K562 (cell line): ENCODE data around the gene ZDHHC6. TPM values are rescaled to one million over a fixed set of nuclear protein-coding genes. Genes with fewer than 3 reads are reported as not detected.

Source experiments
- BMI1 ChIP-seq: fragments of 150-350 bp; IDR thresholded peaks from 2 replicates; pipeline ENCODE4 v1.6.1; 2014; ENCODE audit warnings: low read length
- CBFA2T2 ChIP-seq: fragments of 450-650 bp; conservative IDR thresholded peaks from 2 replicates; pipeline ENCODE4 v1.6.1; 2017; ENCODE audit warnings: mild to moderate bottlenecking
- CBX2 ChIP-seq: fragments of 200-600 bp; sonication (generic); IDR thresholded peaks from one replicate; pipeline ENCODE4 v1.6.1; 2012; ENCODE audit warnings: mild to moderate bottlenecking, low read length, inconsistent platforms; ENCODE audit not compliant: insufficient read depth, poor library complexity, severe bottlenecking
- COPS2 ChIP-seq: fragments of 450-650 bp; conservative IDR thresholded peaks from 2 replicates; pipeline ENCODE4 v1.6.1; 2016; ENCODE audit warnings: mild to moderate bottlenecking, moderate library complexity
- GTF2B ChIP-seq: IDR thresholded peaks from 2 replicates; pipeline ENCODE4 v1.6.1; 2011; ENCODE audit not compliant: insufficient read length; ENCODE audit errors: extremely low read depth
- HINFP ChIP-seq: fragments of 450-650 bp; conservative IDR thresholded peaks from 2 replicates; pipeline ENCODE4 v1.6.1; 2016; ENCODE audit warnings: missing genetic modification characterization, low read depth, mild to moderate bottlenecking, control low read depth, missing compliant biosample characterization
- MYNN ChIP-seq, 2 experiments: sonication (generic); formaldehyde crosslinking in 1 of 2; IDR thresholded peaks; 2 replicates each; pipeline versions ENCODE4 v1.5.0 to v1.6.1; 2016 to 2020; ENCODE audit warnings: antibody characterized with exemption in 1 of 2, missing genetic modification reagents in 1 of 2
- NEUROD1 ChIP-seq: fragments of 150-350 bp; IDR thresholded peaks from 2 replicates; pipeline ENCODE4 v1.6.1; 2014; ENCODE audit warnings: borderline replicate concordance, low read length, low read depth; ENCODE audit not compliant: partially characterized antibody
- NFIC ChIP-seq: fragments of 450-650 bp; IDR thresholded peaks from 2 replicates; pipeline ENCODE4 v1.6.1; 2017; ENCODE audit warnings: mild to moderate bottlenecking, inconsistent platforms
- NRF1 ChIP-seq, 2 experiments: fragments of 450-650 bp; IDR thresholded peaks in 1 of 2; conservative IDR thresholded peaks in 1 of 2; 2 replicates each; pipeline ENCODE4 v1.6.1; 2014; ENCODE audit warnings: mild to moderate bottlenecking in 2 of 2
- PRPF4 ChIP-seq: fragments of 200-400 bp; formaldehyde crosslinking; IDR thresholded peaks from one replicate; pipeline ENCODE4 v1.6.1; 2017; ENCODE audit warnings: low read length, low read depth, mild to moderate bottlenecking; ENCODE audit not compliant: insufficient read depth, poor library complexity, severe bottlenecking
- RAD51 ChIP-seq: fragments of 450-650 bp; IDR thresholded peaks from 2 replicates; pipeline ENCODE4 v1.7.1; 2016; ENCODE audit warnings: low read depth, mild to moderate bottlenecking, borderline replicate concordance
- SETDB1 ChIP-seq: IDR thresholded peaks from one replicate; pipeline ENCODE4 v1.6.1; 2012; ENCODE audit warnings: low read length, control low read depth, inconsistent platforms
- SIRT6 ChIP-seq: IDR thresholded peaks from one replicate; pipeline ENCODE4 v1.6.1; 2012; ENCODE audit warnings: low read depth, mild to moderate bottlenecking, control low read depth, inconsistent platforms, low read length, moderate library complexity
- SMC3 ChIP-seq: conservative IDR thresholded peaks from 2 replicates; pipeline ENCODE4 v1.6.1; 2011; ENCODE audit warnings: low read depth, low read length, improper control_type of control experiment; ENCODE audit not compliant: insufficient read depth
- SRSF9 ChIP-seq: fragments of 200-400 bp; formaldehyde crosslinking; IDR thresholded peaks from 2 replicates; pipeline ENCODE4 v1.6.1; 2017; ENCODE audit warnings: low read depth, low read length, borderline replicate concordance
- TFAP4 ChIP-seq: sonication (generic); formaldehyde crosslinking; IDR thresholded peaks from 2 replicates; pipeline ENCODE4 v1.8.0; 2022; ENCODE audit warnings: missing genetic modification reagents, mild to moderate bottlenecking, moderate library complexity, borderline replicate concordance
- ZBTB11 ChIP-seq, 3 experiments: fragments of 200-800 bp in 1 of 3; fragments of 250-450 bp in 1 of 3; fragments of 450-650 bp in 1 of 3; sonication (Bioruptor Pico) in 1 of 3; sonication (Bioruptor generic) in 1 of 3; formaldehyde crosslinking in 1 of 3; IDR thresholded peaks; 2 replicates each; pipeline versions ENCODE4 v1.6.1 to v1.8.0; 2016 to 2022; ENCODE audit warnings: mild to moderate bottlenecking in 2 of 3, missing genetic modification characterization in 2 of 3, missing compliant biosample characterization in 1 of 3, moderate library complexity in 1 of 3
- ZKSCAN1 ChIP-seq: fragments of 150-350 bp; IDR thresholded peaks from 2 replicates; pipeline ENCODE4 v1.6.1; 2016; ENCODE audit warnings: low read depth, low read length
- ZNF197 ChIP-seq: fragments of 200-800 bp; sonication (Bioruptor generic); IDR thresholded peaks from 2 replicates; pipeline ENCODE4 v1.6.1; 2016; ENCODE audit warnings: low read depth, missing genetic modification characterization, missing compliant biosample characterization
- ZNF217 ChIP-seq: sonication (generic); formaldehyde crosslinking; IDR thresholded peaks from 2 replicates; pipeline ENCODE4 v1.8.0; 2022; ENCODE audit warnings: mild to moderate bottlenecking, missing genetic modification reagents
- ZNF644 ChIP-seq: fragments of 200-800 bp; sonication (Bioruptor generic); IDR thresholded peaks from 2 replicates; pipeline ENCODE4 v1.6.1; 2016; ENCODE audit warnings: low read depth, missing genetic modification characterization, missing compliant biosample characterization
- polyA plus RNA-seq, 8 experiments: library from polyadenylated mRNA; depleted of rRNA in 4 of 8; stranded (reverse) in 5 of 8; unstranded in 3 of 8; fragments of >200 nt; fragmentation: Nextera tagmentation in 2 of 8; fragmentation: Illumina TruSeq in 1 of 8; extraction: Ambion mirVana in 2 of 8; extraction: Trizol in 1 of 8; gene quantifications; 2 replicates each; pipeline versions ENCODE4 v1.2.1 to v1.2.3, GENCODE V29; 2011 to 2014; ENCODE audit warnings: inconsistent platforms in 1 of 8, missing spikeins in 1 of 8
- total RNA-seq, 7 experiments: library from RNA; depleted of rRNA in 6 of 7; stranded (reverse); fragments of >200 nt in 6 of 7; fragmentation: Illumina TruSeq in 2 of 7; extraction: Trizol in 2 of 7; gene quantifications; 2 replicates each; pipeline versions ENCODE4 v1.2.1 to v1.2.3, GENCODE V29; 2011 to 2021; ENCODE audit warnings: low replicate concordance in 1 of 7

Gene ZDHHC6
- total and polyA plus RNA-seq, 9 of the 15 experiments (the other 6 are each of a cell fraction or from before 2014, with no cell fraction given) = 13.6 to 30.5 (median 21.5) TPM

- TF ChIP-seq HINFP (tag) = no peak
- TF ChIP-seq NEUROD1 = peak; percentile 36
- TF ChIP-seq SETDB1 = no peak
- TF ChIP-seq ZNF217 (CRISPR knock-in tag) = no peak
- TF ChIP-seq SRSF9 = no peak
- no peak; a peak in 1 of 4 replicates for TF ChIP-seq NRF1 (conservative IDR thresholded peaks at IDR 0.05 in 1 of 2, IDR thresholded peaks at IDR 0.05 in 1 of 2)
- TF ChIP-seq BMI1 = no peak
- TF ChIP-seq GTF2B = no peak
- no peak for TF ChIP-seq ZNF644
- TF ChIP-seq PRPF4 = no peak
- TF ChIP-seq TFAP4 (CRISPR knock-in tag) = peak; percentile 50
- TF ChIP-seq RAD51 = no peak
- no peak for TF ChIP-seq ZKSCAN1
- no peak for TF ChIP-seq MYNN (IDR thresholded peaks at IDR 0.05)
- TF ChIP-seq MYNN (CRISPR knock-in tag; IDR thresholded peaks at IDR 0.05) = no peak
- TF ChIP-seq NFIC = peak; percentile 88
- no peak for TF ChIP-seq CBX2
- TF ChIP-seq SIRT6 = no peak
- TF ChIP-seq ZNF197 (CRISPR knock-in tag) = no peak
- no peak for TF ChIP-seq COPS2
- no peak for TF ChIP-seq SMC3
- TF ChIP-seq CBFA2T2 = peak; percentile 82
- no peak for TF ChIP-seq ZBTB11 (CRISPR knock-in tag; IDR thresholded peaks at IDR 0.05)
Measured at GRCh38 chr10:112383325-112383724, 63.4 kb downstream of the ZDHHC6 start (continued).
